HEK293 (cell line): ENCODE results near the gene RAB24.

Experiments used
- BCL11A ChIP-seq: fragments of 450-650 bp; formaldehyde crosslinking; IDR thresholded peaks from 2 replicates; pipeline ENCODE4 v1.5.1; 2016; ENCODE audit warnings: low read depth, missing biosample characterization, missing genetic modification characterization
- INSM2 ChIP-seq: fragments of 450-650 bp; formaldehyde crosslinking; IDR thresholded peaks from 2 replicates; pipeline ENCODE4 v1.5.1; 2016; ENCODE audit warnings: missing biosample characterization, missing genetic modification characterization
- KLF10 ChIP-seq: fragments of 450-650 bp; IDR thresholded peaks from 2 replicates; pipeline ENCODE4 v1.5.1; 2018; ENCODE audit warnings: missing biosample characterization, mild to moderate bottlenecking, missing genetic modification characterization
- KLF16 ChIP-seq: fragments of 450-650 bp; formaldehyde crosslinking; IDR thresholded peaks from 2 replicates; pipeline ENCODE4 v1.5.1; 2017; ENCODE audit warnings: missing biosample characterization, missing genetic modification characterization
- PRDM6 ChIP-seq: fragments of 450-650 bp; formaldehyde crosslinking; IDR thresholded peaks from 2 replicates; pipeline ENCODE4 v1.5.1; 2017; ENCODE audit warnings: missing biosample characterization, missing genetic modification characterization
- WT1 ChIP-seq: fragments of 450-650 bp; formaldehyde crosslinking; IDR thresholded peaks from 2 replicates; pipeline ENCODE4 v1.5.1; 2016; ENCODE audit warnings: missing biosample characterization, missing genetic modification characterization
- YY2 ChIP-seq: fragments of 450-650 bp; formaldehyde crosslinking; IDR thresholded peaks from 2 replicates; pipeline ENCODE4 v1.5.1; 2016; ENCODE audit warnings: missing biosample characterization, missing genetic modification characterization
- ZBTB11 ChIP-seq: fragments of 450-650 bp; formaldehyde crosslinking; conservative IDR thresholded peaks from 2 replicates; pipeline ENCODE4 v1.5.1; 2016; ENCODE audit warnings: low read depth, missing biosample characterization, missing genetic modification characterization
- ZBTB20 ChIP-seq: fragments of 450-650 bp; formaldehyde crosslinking; IDR thresholded peaks from 2 replicates; pipeline ENCODE4 v1.5.1; 2016; ENCODE audit warnings: missing biosample characterization, missing genetic modification characterization
- ZBTB8A ChIP-seq: fragments of 450-650 bp; formaldehyde crosslinking; IDR thresholded peaks from 2 replicates; pipeline ENCODE4 v1.5.1; 2016; ENCODE audit warnings: missing biosample characterization, missing genetic modification characterization
- ZFP3 ChIP-seq: fragments of 450-650 bp; formaldehyde crosslinking; IDR thresholded peaks from 2 replicates; pipeline ENCODE4 v1.5.1; 2016; ENCODE audit warnings: low read depth, missing biosample characterization, missing genetic modification characterization
- ZFP69B ChIP-seq: fragments of 450-650 bp; formaldehyde crosslinking; IDR thresholded peaks from 2 replicates; pipeline ENCODE4 v1.5.1; 2016; ENCODE audit warnings: missing biosample characterization, missing genetic modification characterization
- ZNF24 ChIP-seq: fragments of 450-650 bp; formaldehyde crosslinking; IDR thresholded peaks from 2 replicates; pipeline ENCODE4 v1.5.1; 2016; ENCODE audit warnings: missing biosample characterization, missing genetic modification characterization
- ZNF248 ChIP-seq: fragments of 450-650 bp; formaldehyde crosslinking; IDR thresholded peaks from 2 replicates; pipeline ENCODE4 v1.5.1; 2017; ENCODE audit warnings: missing biosample characterization, missing genetic modification characterization
- ZNF280D ChIP-seq: fragments of 450-650 bp; formaldehyde crosslinking; IDR thresholded peaks from 2 replicates; pipeline ENCODE4 v1.5.1; 2016; ENCODE audit warnings: missing biosample characterization, missing genetic modification characterization
- ZNF335 ChIP-seq: fragments of 450-650 bp; formaldehyde crosslinking; conservative IDR thresholded peaks from 2 replicates; pipeline ENCODE4 v1.5.1; 2016; ENCODE audit warnings: missing biosample characterization, missing genetic modification characterization
- ZNF341 ChIP-seq: fragments of 450-650 bp; formaldehyde crosslinking; IDR thresholded peaks from 2 replicates; pipeline ENCODE4; 2016; ENCODE audit warnings: low read depth, missing biosample characterization, missing genetic modification characterization
- ZNF580 ChIP-seq: fragments of 450-650 bp; formaldehyde crosslinking; IDR thresholded peaks from 2 replicates; pipeline ENCODE4 v1.5.1; 2016; ENCODE audit warnings: missing biosample characterization, missing genetic modification characterization
- ZNF600 ChIP-seq: fragments of 450-650 bp; formaldehyde crosslinking; IDR thresholded peaks from 2 replicates; pipeline ENCODE4 v1.5.1; 2016; ENCODE audit warnings: missing biosample characterization, missing genetic modification characterization
- ZNF629 ChIP-seq: fragments of 450-650 bp; formaldehyde crosslinking; IDR thresholded peaks from 2 replicates; pipeline ENCODE4 v1.5.1; 2017; ENCODE audit warnings: missing biosample characterization, missing genetic modification characterization
- ZNF692 ChIP-seq: fragments of 450-650 bp; formaldehyde crosslinking; IDR thresholded peaks from 2 replicates; pipeline ENCODE4 v1.5.1; 2016; ENCODE audit warnings: missing biosample characterization, missing genetic modification characterization
- ZNF792 ChIP-seq: fragments of 450-650 bp; formaldehyde crosslinking; IDR thresholded peaks from 2 replicates; pipeline ENCODE4 v1.5.1; 2016; ENCODE audit warnings: missing biosample characterization, missing genetic modification characterization
- ZXDB ChIP-seq: fragments of 450-650 bp; formaldehyde crosslinking; IDR thresholded peaks from 2 replicates; pipeline ENCODE4 v1.5.1; 2016; ENCODE audit warnings: missing biosample characterization, missing genetic modification characterization

The RAB24 gene

GRCh38 chr5:177351392-177352329 lies 48.1 kb upstream of the RAB24 start, which contains the start of gene LMAN2 (continued):
- TF ChIP-seq PRDM6 (tag by site-specific recombination) (no peak), ZBTB20 (tag by site-specific recombination) (peak; percentile 82; the same call in 1 of the 2 replicates), ZFP69B (tag by site-specific recombination) (peak; percentile 66), ZNF600 (tag by site-specific recombination) (peak; percentile 38; the same call in 1 of the 2 replicates), ZNF580 (peak; percentile 88), ZNF341 (tag by site-specific recombination) (peak; percentile 100), ZXDB (tag by site-specific recombination) (peak; percentile 98), INSM2 (tag by site-specific recombination) (peak; percentile 75; the same call in 1 of the 2 replicates), ZBTB11 (tag by site-specific recombination) (peak; percentile 99), ZNF280D (tag by site-specific recombination) (no peak), ZNF24 (tag by site-specific recombination) (peak; percentile 78; the same call in 1 of the 2 replicates), ZNF629 (peak; percentile 87), KLF16 (tag by site-specific recombination) (peak; percentile 78), ZNF248 (tag by site-specific recombination) (no peak), BCL11A (peak; percentile 50; the same call in 1 of the 2 replicates), ZNF335 (tag by site-specific recombination) (peak; percentile 100), ZFP3 (tag by site-specific recombination) (no peak), YY2 (peak; percentile 92), WT1 (tag by site-specific recombination) (0 out of 2 replicates have a peak, but pooled peaks have one; percentile 32), ZBTB8A (tag by site-specific recombination) (peak; percentile 47; the same call in 1 of the 2 replicates), ZNF692 (tag by site-specific recombination) (peak; percentile 85), ZNF792 (no peak), KLF10 (tag by site-specific recombination) (peak; percentile 65)
